Measurements from ENCODE around the gene SWSAP1. TPM values are rescaled to one million over a fixed set of nuclear protein-coding genes. Genes with fewer than 3 reads are reported as not detected.
A peak's percentile ranks its signal among the peaks of the same experiment; 100 is the strongest.

The SWSAP1 gene
- total and polyA plus RNA-seq, 9 of the 15 experiments (the other 6 are each of a cell fraction or from before 2014, with no cell fraction given): 0.18 to 2.8 (median 1.7) TPM

GRCh38 chr19:11349171-11349570, 25.3 kb upstream of the SWSAP1 start:
- H3K27ac ChIP-seq (ENCODE audit: extremely low read depth, low read depth, low read length): no peak overlapping the region
- H3K4me3 ChIP-seq: no peak overlapping the region
- H3K79me2 ChIP-seq (ENCODE audit: control insufficient read depth, insufficient read depth, low read length): no peaks in the 10 kb centered on the region
- FAIRE-seq (no peak), ATAC-seq (no peak), DNase-seq (ENCODE audit: extremely low read depth in 1 of 4, low spot score in 3 of 4) (no peak)
- no peaks in the 10 kb centered on the region for H3K36me3 ChIP-seq (ENCODE audit: control insufficient read depth, insufficient read depth, low read length)
- H3K27me3 ChIP-seq (ENCODE audit: control insufficient read depth in 2 of 2, insufficient read depth in 2 of 2, low read length in 2 of 2): no peaks in the 10 kb centered on the region
- no peak overlapping the region for H3K4me2 ChIP-seq (ENCODE audit: insufficient read depth, low read length)
- CTCF ChIA-PET (ENCODE audit: low intra/inter-chr PET ratio): no interaction called here
- H2AFZ ChIP-seq (ENCODE audit: low read depth, low read length): no peak overlapping the region
- peaks cover 3% of the 10 kb centered on the region; the same call in 1 of the 2 replicates for H3K9me3 ChIP-seq (replicated peaks; ENCODE audit: control insufficient read depth, insufficient read depth, low read depth, low read length)
- H3K4me1 ChIP-seq (replicated peaks in 1 of 2; ENCODE audit: control insufficient read depth in 2 of 2, insufficient read depth in 2 of 2, low read length in 2 of 2): peaks cover 28 to 39% of the 10 kb centered on the region in 2 experiments
- in situ Hi-C loops (cut with MboI) (no loop called here), intact Hi-C loops (cut with micrococcal nuclease) (no loop called here)
- H3K9me1 ChIP-seq (ENCODE audit: control insufficient read depth, insufficient read depth, low read length): peaks cover 2% of the 10 kb centered on the region
- POLR2A ChIA-PET: interaction anchor here (0.7 kb wide), 1 partner anchor 10 kb away, joined by 5 read pairs; the partner anchor contains the start of gene RAB3D
- H4K20me1 ChIP-seq (replicated peaks; ENCODE audit: control insufficient read depth, insufficient read depth, low read length): no peaks in the 10 kb centered on the region
- no peak overlapping the region for H3K9ac ChIP-seq (ENCODE audit: insufficient read depth in 1 of 2, low read depth in 2 of 2, low read length in 2 of 2)
- WGBS (ENCODE audit: insufficient coverage, low coverage, missing lambda C conversion rate): 56% methylated on average over 4 of the region's 4 CpGs
- no TSS peak for BruUV-seq (replicated peaks)
- TF ChIP-seq ZFP91 (CRISPR knock-in tag; IDR thresholded peaks at IDR 0.05) (no peak), REST (IDR thresholded peaks at IDR 0.05; ENCODE audit: borderline replicate concordance) (peak; percentile 60; the same call in 1 of the 2 replicates), REST (CRISPR knock-in tag; IDR thresholded peaks at IDR 0.05; ENCODE audit: low read depth) (no peak), ZNF24 (IDR thresholded peaks at IDR 0.05) (peak; percentile 36; the same call in 1 of the 2 replicates), CGGBP1 (CRISPR knock-in tag; IDR thresholded peaks at IDR 0.05) (no peak), RBM25 (IDR thresholded peaks at IDR 0.05; ENCODE audit: low read depth, low read length, severe bottlenecking) (peak; percentile 47), EHMT2 (IDR thresholded peaks at IDR 0.05) (peak; percentile 72), CEBPZ (IDR thresholded peaks at IDR 0.05; ENCODE audit: borderline replicate concordance, low read depth, low read length) (no peak), PHB (CRISPR knock-in tag; IDR thresholded peaks at IDR 0.05) (no peak), MIER1 (IDR thresholded peaks at IDR 0.05; ENCODE audit: low read depth) (peak; percentile 74)
